ENCODE data around the gene VSTM2L. TPM values are rescaled to one million over a fixed set of nuclear protein-coding genes. Genes with fewer than 3 reads are reported as not detected.

Gene VSTM2L
- total and polyA plus RNA-seq, 4 donors, result 8.0 to 71.6 (median 31.4) TPM

- no peaks in the 10 kb centered on the region for H3K9me3 ChIP-seq (ENCODE audit: control insufficient read depth in 4 of 4, insufficient read depth in 3 of 4, low read length in 3 of 4)
- no peak for DNase-seq
- no peaks in the 10 kb centered on the region for H3K4me1 ChIP-seq (ENCODE audit: control insufficient read depth in 5 of 5, insufficient read depth in 5 of 5, low read length in 5 of 5)
- TF ChIP-seq CTCF (IDR thresholded peaks at IDR 0.05; ENCODE audit: control extremely low read depth, extremely low read depth), result no peak
- 68 to 72% methylated on average over 8 of the region's 8 CpGs for WGBS, 2 donors
- no peak overlapping the region for H3K9ac ChIP-seq (ENCODE audit: insufficient read depth in 1 of 2, low read length in 2 of 2)
- no peaks in the 10 kb centered on the region for H3K36me3 ChIP-seq (ENCODE audit: control insufficient read depth in 4 of 4, insufficient read depth in 4 of 4, low read length in 4 of 4)
- no peaks in the 10 kb centered on the region for H3K27me3 ChIP-seq (ENCODE audit: control insufficient read depth in 3 of 3, insufficient read depth in 3 of 3, low read length in 2 of 3)
- no peak overlapping the region for H3K4me3 ChIP-seq
- H3K27ac ChIP-seq (ENCODE audit: low read depth in 1 of 2, low read length in 1 of 2), result no peak overlapping the region
- no peak for ATAC-seq (ENCODE audit: insufficient read depth, low FRiP score)
These were observed 38.4 kb downstream of the VSTM2L start for GRCh38 chr20:37941332-37941731.

- DNase-seq (no peak), ATAC-seq (ENCODE audit: insufficient read depth, low FRiP score) (no peak)
- Histone ChIP-seq H3K9ac (ENCODE audit: insufficient read depth in 1 of 2, low read length in 2 of 2) (no peak overlapping the region), H3K9me3 (ENCODE audit: control insufficient read depth in 4 of 4, insufficient read depth in 3 of 4, low read length in 3 of 4) (no peaks in the 10 kb centered on the region), H3K4me1 (ENCODE audit: control insufficient read depth in 5 of 5, insufficient read depth in 5 of 5, low read length in 5 of 5) (no peaks in the 10 kb centered on the region), H3K36me3 (ENCODE audit: control insufficient read depth in 4 of 4, insufficient read depth in 4 of 4, low read length in 4 of 4) (no peaks in the 10 kb centered on the region), H3K4me3 (no peak overlapping the region), H3K27me3 (ENCODE audit: control insufficient read depth in 3 of 3, insufficient read depth in 3 of 3, low read length in 2 of 3) (no peaks in the 10 kb centered on the region), H3K27ac (ENCODE audit: low read depth in 1 of 2, low read length in 1 of 2) (no peak overlapping the region)
- TF ChIP-seq CTCF (IDR thresholded peaks at IDR 0.05; ENCODE audit: control extremely low read depth, extremely low read depth), result no peak
- WGBS, 2 donors, result 93 to 95% methylated on average over 6 of the region's 6 CpGs
These were observed 39.1 kb downstream of the VSTM2L start for GRCh38 chr20:37941992-37942391.

- no peak for DNase-seq
- H3K4me3 ChIP-seq, result no peak overlapping the region
- H3K27ac ChIP-seq (ENCODE audit: low read depth in 1 of 2, low read length in 1 of 2), result no peak overlapping the region
- H3K27me3 ChIP-seq (ENCODE audit: control insufficient read depth in 3 of 3, insufficient read depth in 3 of 3, low read length in 2 of 3), result no peaks in the 10 kb centered on the region
- H3K4me1 ChIP-seq (ENCODE audit: control insufficient read depth in 5 of 5, insufficient read depth in 5 of 5, low read length in 5 of 5), result no peaks in the 10 kb centered on the region
- no peak for TF ChIP-seq CTCF (IDR thresholded peaks at IDR 0.05; ENCODE audit: control extremely low read depth, extremely low read depth)
- peaks cover 0 to 4% (median 0%) of the 10 kb centered on the region in 4 donors for H3K9me3 ChIP-seq (ENCODE audit: control insufficient read depth in 4 of 4, insufficient read depth in 3 of 4, low read length in 3 of 4)
- ATAC-seq (ENCODE audit: insufficient read depth, low FRiP score), result no peak
- H3K36me3 ChIP-seq (ENCODE audit: control insufficient read depth in 4 of 4, insufficient read depth in 4 of 4, low read length in 4 of 4), result no peaks in the 10 kb centered on the region
- WGBS, 2 donors, result 64 to 87% methylated on average over 12 of the region's 12 CpGs
- no peak overlapping the region for H3K9ac ChIP-seq (ENCODE audit: insufficient read depth in 1 of 2, low read length in 2 of 2)
These were observed 40.1 kb downstream of the VSTM2L start for GRCh38 chr20:37943033-37943432.
